ENCODE data around the gene DRC3. TPM values are rescaled to one million over a fixed set of nuclear protein-coding genes. Genes with fewer than 3 reads are reported as not detected.

Gene DRC3
- total and polyA plus RNA-seq, 2 donors (not counting 3 experiments of a cell fraction or from before 2014, with no cell fraction given): 1.6 to 2.9 TPM

- H3K4me1 ChIP-seq (ENCODE audit: control insufficient read depth, extremely low read depth, insufficient read depth, low read length): peaks cover 1% of the 10 kb centered on the region
- ChIA-PET CTCF (no interaction called here), POLR2A (no interaction called here)
- no peaks in the 10 kb centered on the region for H3K9me1 ChIP-seq (replicated peaks; ENCODE audit: control insufficient read depth, extremely low read depth, insufficient read depth, low read length)
- no peak for FAIRE-seq
- BruUV-seq (replicated peaks): no TSS peak
- DNase-seq (ENCODE audit: low read depth, low spot score): no peak
- no peaks in the 10 kb centered on the region for H3K9me3 ChIP-seq (replicated peaks; ENCODE audit: control insufficient read depth, insufficient read depth, low read length)
- no peak overlapping the region for H3K27ac ChIP-seq (ENCODE audit: insufficient read depth, low read depth, low read length)
- dilution Hi-C loops (cut with MboI; ENCODE audit: extremely low pct_ligation_motif_present, low sequenced_read_pairs): no loop called here
- peaks cover 3% of the 10 kb centered on the region for H4K20me1 ChIP-seq (replicated peaks; ENCODE audit: control insufficient read depth, extremely low read depth, insufficient read depth, low read length)
- H3K36me3 ChIP-seq (ENCODE audit: control insufficient read depth in 2 of 2, extremely low read depth in 1 of 2, insufficient read depth in 2 of 2, low read length in 2 of 2): no peaks in the 10 kb centered on the region
- H3K4me2 ChIP-seq (ENCODE audit: insufficient read depth, low read length): no peak overlapping the region
- no peak overlapping the region for H2AFZ ChIP-seq (ENCODE audit: low read depth, low read length)
- no peak overlapping the region for H3K9ac ChIP-seq (replicated peaks; ENCODE audit: extremely low read depth, insufficient read depth, low read length)
- H3K79me2 ChIP-seq (ENCODE audit: control insufficient read depth, insufficient read depth, low read length): peaks cover 11% of the 10 kb centered on the region
- H3K4me3 ChIP-seq (replicated peaks in 1 of 3; ENCODE audit: insufficient read depth in 1 of 3, low read depth in 1 of 3, low read length in 3 of 3): no peak overlapping the region
- H3K27me3 ChIP-seq (ENCODE audit: control insufficient read depth in 2 of 2, insufficient read depth in 2 of 2, low read length in 2 of 2): no peaks in the 10 kb centered on the region
- TF ChIP-seq POLR2A (IDR thresholded peaks at IDR 0.05; ENCODE audit: low read depth, low read length): no peak
- TF ChIP-seq MYC (IDR thresholded peaks at IDR 0.05; ENCODE audit: low read depth, low read length): no peak
- no peak for TF ChIP-seq POLR2AphosphoS5 (IDR thresholded peaks at IDR 0.05; ENCODE audit: insufficient read depth, low read depth, low read length)
- no peak for TF ChIP-seq CTCF (IDR thresholded peaks at IDR 0.05; ENCODE audit: extremely low read depth in 1 of 2, insufficient read depth in 1 of 2, low read depth in 1 of 2, low read length in 2 of 2)
- no peak for TF ChIP-seq EZH2 (IDR thresholded peaks at IDR 0.05; ENCODE audit: borderline replicate concordance, low read depth, low read length, severe bottlenecking)
- TF ChIP-seq MAX (IDR thresholded peaks at IDR 0.05; ENCODE audit: insufficient read depth, insufficient read length): no peak
- TF ChIP-seq JUN (IDR thresholded peaks at IDR 0.05; ENCODE audit: borderline replicate concordance, insufficient read depth, insufficient read length, low read depth): no peak
- no peak for TF ChIP-seq FOS (IDR thresholded peaks at IDR 0.05; ENCODE audit: borderline replicate concordance, insufficient read depth, low read length)
- no peak for TF ChIP-seq GATA2 (IDR thresholded peaks at IDR 0.05; ENCODE audit: insufficient read depth, insufficient read length, low read depth, low read length)
- intact Hi-C loops (cut with micrococcal nuclease): no loop called here
Measured at GRCh38 chr17:17964710-17965109, 8.0 kb upstream of the DRC3 start.
